A172 (cell line): ENCODE results near the gene STPG1. TPM values are rescaled to one million over a fixed set of nuclear protein-coding genes. Genes with fewer than 3 reads are reported as not detected.
A peak's percentile ranks its signal among the peaks of the same experiment; 100 is the strongest.

Experiments used
- DNase-seq: peaks from one replicate; pipeline ENCODE4 v3.0.0-alpha.2; 2015; ENCODE audit warnings: low spot score
- total RNA-seq: library from RNA; depleted of rRNA; stranded (reverse); fragments of >200 nt; shearing (Covaris generic); gene quantifications from 2 replicates; pipeline ENCODE4 v1.2.3, GENCODE V29; 2014

The STPG1 gene
- total RNA-seq, 1 experiment from 2014 or later: 2.3 TPM

- DNase-seq: no peak
Observed at GRCh38 chr1:24426744-24427544, 13.4 kb upstream of the STPG1 start.

- DNase-seq: no peak
Observed at GRCh38 chr1:24425922-24426321, 12.3 kb upstream of the STPG1 start.

GRCh38 chr1:24425441-24425840 lies 11.9 kb upstream of the STPG1 start:
- no peak for DNase-seq

- no peak for DNase-seq
Observed at GRCh38 chr1:24424990-24425389, 11.4 kb upstream of the STPG1 start.

GRCh38 chr1:24424207-24424606 lies 10.6 kb upstream of the STPG1 start:
- no peak for DNase-seq

- DNase-seq: no peak
Observed at GRCh38 chr1:24421502-24421901, 7.9 kb upstream of the STPG1 start.

- no peak for DNase-seq
Observed at GRCh38 chr1:24420547-24420946, 7.0 kb upstream of the STPG1 start.

GRCh38 chr1:24418898-24419628 lies 5.5 kb upstream of the STPG1 start:
- DNase-seq: peak; percentile 56

- DNase-seq: no peak
Observed at GRCh38 chr1:24417681-24418080, 4.1 kb upstream of the STPG1 start.

- peak; percentile 78 for DNase-seq
Observed at GRCh38 chr1:24416666-24417391, 3.2 kb upstream of the STPG1 start.

- no peak for DNase-seq
Observed at GRCh38 chr1:24415910-24416665, 2.5 kb upstream of the STPG1 start.

- DNase-seq: peak; percentile 92
Observed at GRCh38 chr1:24415334-24415909, 1.8 kb upstream of the STPG1 start, which contains the start of gene NIPAL3. Gene NIPAL3 (plus strand): TSS chr1:24415802. CDS start chr1:24419548, 3,746 bp downstream.

- no peak for DNase-seq
Observed at GRCh38 chr1:24414775-24415333, 1.3 kb upstream of the STPG1 start.

GRCh38 chr1:24412408-24412807 lies 1.2 kb downstream of the STPG1 start:
- no peak for DNase-seq

GRCh38 chr1:24411963-24412362 lies 1.6 kb downstream of the STPG1 start:
- DNase-seq: peak; percentile 17

- no peak for DNase-seq
Observed at GRCh38 chr1:24410750-24411149, 2.8 kb downstream of the STPG1 start.

- peak; percentile 63 for DNase-seq
Observed at GRCh38 chr1:24409535-24409934, 4.0 kb downstream of the STPG1 start.

- DNase-seq: no peak
Observed at GRCh38 chr1:24406788-24407187, 6.8 kb downstream of the STPG1 start.

- no peak for DNase-seq
Observed at GRCh38 chr1:24403806-24404205, 9.8 kb downstream of the STPG1 start.

GRCh38 chr1:24400065-24400464 lies 13.5 kb downstream of the STPG1 start:
- no peak for DNase-seq

- peak; percentile 64 for DNase-seq
Observed at GRCh38 chr1:24393892-24394291, 19.7 kb downstream of the STPG1 start.
